Coronary artery (tissue), 2 donors: ENCODE results near the gene ADH1C.
"Not testable (repeated sequence)": the region's sequence is repeated elsewhere in the genome, so short reads cannot be mapped to it uniquely, and the experiment has no call there.

Experiments used
- DNase-seq: peaks from one replicate; pipeline ENCODE4 v3.0.0-alpha.2; 2017; ENCODE audit warnings: low spot score
- H3K27ac ChIP-seq, 2 donors: fragments of 200-600 bp; sonication (generic); one replicate each; pipeline ENCODE4 v1.5.1; 2016 to 2019
- H3K4me3 ChIP-seq: fragments of 200-600 bp; sonication (generic); 2 replicates; pipeline ENCODE4 v1.5.1; 2016; ENCODE audit warnings: mild to moderate bottlenecking, moderate library complexity
- TF ChIP-seq, protein P1 (sequence below): fragments of 200-600 bp; sonication (generic); IDR thresholded peaks from one replicate; pipeline ENCODE4 v1.5.1; 2019; ENCODE audit warnings: antibody characterized with exemption

The ADH1C gene

GRCh38 chr4:99389606-99390005 is 37.1 kb upstream of the ADH1C start:
- Histone ChIP-seq H3K27ac (peak overlapping the region; percentile 33 to 55), H3K4me3 (no peak overlapping the region)
- DNase-seq, result no peak
- TF ChIP-seq, protein P1, sequence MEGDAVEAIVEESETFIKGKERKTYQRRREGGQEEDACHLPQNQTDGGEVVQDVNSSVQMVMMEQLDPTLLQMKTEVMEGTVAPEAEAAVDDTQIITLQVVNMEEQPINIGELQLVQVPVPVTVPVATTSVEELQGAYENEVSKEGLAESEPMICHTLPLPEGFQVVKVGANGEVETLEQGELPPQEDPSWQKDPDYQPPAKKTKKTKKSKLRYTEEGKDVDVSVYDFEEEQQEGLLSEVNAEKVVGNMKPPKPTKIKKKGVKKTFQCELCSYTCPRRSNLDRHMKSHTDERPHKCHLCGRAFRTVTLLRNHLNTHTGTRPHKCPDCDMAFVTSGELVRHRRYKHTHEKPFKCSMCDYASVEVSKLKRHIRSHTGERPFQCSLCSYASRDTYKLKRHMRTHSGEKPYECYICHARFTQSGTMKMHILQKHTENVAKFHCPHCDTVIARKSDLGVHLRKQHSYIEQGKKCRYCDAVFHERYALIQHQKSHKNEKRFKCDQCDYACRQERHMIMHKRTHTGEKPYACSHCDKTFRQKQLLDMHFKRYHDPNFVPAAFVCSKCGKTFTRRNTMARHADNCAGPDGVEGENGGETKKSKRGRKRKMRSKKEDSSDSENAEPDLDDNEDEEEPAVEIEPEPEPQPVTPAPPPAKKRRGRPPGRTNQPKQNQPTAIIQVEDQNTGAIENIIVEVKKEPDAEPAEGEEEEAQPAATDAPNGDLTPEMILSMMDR, result no peak

DNA sequence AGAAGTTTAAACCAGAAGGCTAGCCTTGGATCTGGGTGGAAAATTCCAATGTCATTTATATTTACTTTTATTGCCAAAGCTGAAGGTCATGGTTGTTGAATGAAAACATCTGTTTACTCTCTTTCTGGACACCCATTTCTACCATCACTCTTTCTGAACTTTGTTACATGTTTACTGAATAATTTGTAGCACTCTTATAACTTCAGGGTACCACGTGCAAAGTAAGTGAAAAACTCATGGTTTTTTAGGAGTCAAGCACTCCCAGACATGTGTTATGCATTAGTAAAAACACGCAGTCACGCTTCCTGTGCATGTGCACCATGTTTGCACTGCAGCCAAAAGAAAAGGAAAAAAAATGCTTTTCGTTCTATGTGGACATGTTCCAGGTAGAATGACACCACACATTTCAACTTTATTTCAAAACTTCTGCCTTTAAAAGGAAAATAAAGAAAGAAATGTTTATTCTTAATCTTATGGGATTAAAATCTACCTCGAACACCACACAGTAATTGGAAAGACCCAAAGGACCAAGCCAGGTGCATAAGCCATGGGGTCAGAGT is 31.4 kb upstream of the ADH1C start:
- DNase-seq, result no peak
- H3K27ac ChIP-seq, result peak overlapping the region; percentile 75 to 85
- TF ChIP-seq, protein P1, result no peak

GRCh38 chr4:99383399-99383798 is 30.9 kb upstream of the ADH1C start:
- DNase-seq, result no peak
- Histone ChIP-seq H3K4me3 (no peak overlapping the region), H3K27ac (peak overlapping the region; percentile 75 to 85)
- TF ChIP-seq, protein P1, result no peak

More for the DNA sequence above, 31.4 kb upstream of the ADH1C start:
- H3K4me3 ChIP-seq, result no peak overlapping the region

DNA sequence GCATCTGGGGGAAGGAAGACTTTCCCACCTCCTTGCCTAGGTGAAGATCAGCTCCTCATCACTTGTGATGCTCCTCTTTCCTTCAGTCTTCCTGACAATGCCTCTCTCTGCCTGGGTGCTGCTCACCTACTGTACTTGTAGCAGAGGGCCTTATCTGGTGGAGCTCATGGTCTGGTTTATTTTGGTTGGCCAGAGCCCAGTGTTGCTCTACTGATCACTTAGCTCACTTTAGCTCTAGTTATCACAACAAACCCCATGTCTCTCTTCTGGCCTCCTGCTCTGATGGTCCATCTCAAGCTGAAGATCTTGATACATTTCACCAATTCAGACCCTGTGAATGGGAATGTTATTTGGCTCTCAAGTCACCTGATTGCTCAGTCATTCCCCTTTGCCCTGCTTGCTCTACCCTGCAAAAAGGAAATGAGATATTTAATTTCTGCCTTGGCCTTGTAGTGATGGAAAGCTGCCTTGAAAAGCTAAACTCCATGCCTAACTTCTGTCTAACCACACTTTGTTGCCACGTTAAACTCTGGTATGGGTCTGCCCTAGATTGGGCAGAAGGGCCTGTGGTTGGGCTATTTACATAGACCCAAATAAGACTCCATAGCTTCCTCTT is 30.3 kb upstream of the ADH1C start:
- Histone ChIP-seq H3K4me3 (no peak overlapping the region), H3K27ac (peak overlapping the region; percentile 75 to 85)
- DNase-seq, result no peak
- TF ChIP-seq, protein P1, result no peak

GRCh38 chr4:99381588-99382175 is 29.1 kb upstream of the ADH1C start:
- no peak overlapping the region for H3K27ac ChIP-seq
- no peak overlapping the region for H3K4me3 ChIP-seq
- DNase-seq, result no peak

GRCh38 chr4:99379571-99379970 is 27.0 kb upstream of the ADH1C start:
- TF ChIP-seq, protein P1, result no peak
- DNase-seq, result no peak
- Histone ChIP-seq H3K4me3 (no peak overlapping the region), H3K27ac (no peak overlapping the region)

More at GRCh38 chr4:99381588-99382175, 29.1 kb upstream of the ADH1C start:
- TF ChIP-seq, protein P1, result no peak

GRCh38 chr4:99378876-99379275 is 26.3 kb upstream of the ADH1C start:
- no peak for DNase-seq
- TF ChIP-seq, protein P1, result no peak
- Histone ChIP-seq H3K4me3 (no peak overlapping the region), H3K27ac (no peak overlapping the region)

- not testable (repeated sequence) for H3K4me3 ChIP-seq, DNase-seq, H3K27ac ChIP-seq
Measured at GRCh38 chr4:99377341-99377740, 24.8 kb upstream of the ADH1C start.

DNA sequence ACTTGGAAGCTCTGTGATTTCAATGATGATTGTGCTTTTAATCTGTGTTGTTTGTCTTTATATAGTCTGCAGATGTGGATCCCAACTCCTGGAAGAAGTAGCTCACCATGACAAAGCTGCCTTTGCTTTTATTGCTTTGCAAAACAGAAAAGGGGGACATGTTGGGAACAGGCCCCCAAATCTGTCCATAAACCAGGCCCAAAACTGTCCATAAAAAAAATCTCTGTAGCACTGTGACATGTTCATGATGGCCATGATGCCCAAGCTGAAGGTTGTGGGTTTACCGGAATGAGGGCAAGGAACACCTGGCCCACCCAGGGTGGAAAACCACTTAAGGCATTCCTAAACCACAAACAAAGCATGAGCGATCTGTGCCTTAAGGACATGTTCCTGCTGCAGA is 19.9 kb upstream of the ADH1C start:
- not testable (repeated sequence) for DNase-seq, H3K4me3 ChIP-seq, H3K27ac ChIP-seq

DNA sequence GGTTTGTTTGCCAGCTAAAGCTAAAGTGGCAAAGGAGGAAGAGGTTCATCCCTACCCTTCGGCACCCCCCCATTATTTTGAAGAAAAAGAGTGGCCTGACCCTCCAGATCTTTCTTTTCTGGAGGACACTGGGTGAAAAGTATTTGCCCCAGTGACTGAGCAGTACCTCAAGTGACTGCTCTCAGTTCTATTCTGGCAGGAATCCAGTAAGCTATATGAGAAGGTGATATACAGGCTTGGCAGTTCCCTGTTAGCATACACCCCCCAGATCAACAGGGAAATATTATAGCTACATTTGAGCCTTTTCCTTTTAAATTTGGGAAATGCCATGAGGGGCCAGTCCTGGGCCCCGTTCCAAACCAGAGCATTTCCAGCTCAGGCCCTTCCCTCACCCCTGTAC is 15.3 kb upstream of the ADH1C start:
- H3K4me3 ChIP-seq, H3K27ac ChIP-seq, DNase-seq: not testable (repeated sequence)
